ENCODE measurements around the gene DOCK9. TPM values are rescaled to one million over a fixed set of nuclear protein-coding genes. Genes with fewer than 3 reads are reported as not detected.

Gene DOCK9
- polyA plus RNA-seq, 1 donor (not counting 4 experiments of a cell fraction or from before 2014, with no cell fraction given) = 110 TPM

GRCh38 chr13:98782654-98783053 is 195.2 kb downstream of the DOCK9 start:
- no peak for FAIRE-seq
- no peaks in the 10 kb centered on the region for H3K4me1 ChIP-seq (ENCODE audit: control insufficient read depth, extremely low read depth, insufficient read depth, low read length)
- H3K9ac ChIP-seq (ENCODE audit: control insufficient read depth, extremely low read depth, insufficient read depth, low read length) = no peak overlapping the region
- no peaks in the 10 kb centered on the region for H3K9me1 ChIP-seq (ENCODE audit: control insufficient read depth, extremely low read depth, insufficient read depth, low read length)
- H3K36me3 ChIP-seq (ENCODE audit: control insufficient read depth in 2 of 2, extremely low read depth in 1 of 2, insufficient read depth in 2 of 2, low read length in 2 of 2) = no peaks in the 10 kb centered on the region
- DNase-seq (ENCODE audit: low read depth, low spot score) = no peak
- no peaks in the 10 kb centered on the region for H3K9me3 ChIP-seq (ENCODE audit: control insufficient read depth, low read depth, low read length)
- peaks cover 3% of the 10 kb centered on the region for H3K27me3 ChIP-seq (ENCODE audit: control insufficient read depth, extremely low read depth, insufficient read depth, low read length)
- dilution Hi-C loops (cut with MboI; ENCODE audit: extremely low pct_ligation_motif_present, low sequenced_read_pairs) = no loop called here
- TF ChIP-seq CTCF (optimal IDR thresholded peaks at IDR 0.05 in 1 of 3, IDR thresholded peaks at IDR 0.05 in 1 of 3, conservative IDR thresholded peaks at IDR 0.05 in 1 of 3; ENCODE audit: extremely low read depth in 1 of 3, insufficient read depth in 2 of 3, low read length in 3 of 3) = no peak
- no peak for TF ChIP-seq EZH2 (IDR thresholded peaks at IDR 0.05; ENCODE audit: low read length)
- no peak overlapping the region for H3K27ac ChIP-seq (ENCODE audit: control insufficient read depth, insufficient read depth, low read length)
- H4K20me1 ChIP-seq (ENCODE audit: control insufficient read depth, extremely low read depth, insufficient read depth, low read length) = no peaks in the 10 kb centered on the region
- H3K4me2 ChIP-seq (ENCODE audit: control insufficient read depth, extremely low read depth, insufficient read depth, low read depth, low read length) = no peak overlapping the region
- no peak overlapping the region for H2AFZ ChIP-seq (ENCODE audit: control insufficient read depth, low read length)
- H3K79me2 ChIP-seq (ENCODE audit: control insufficient read depth, insufficient read depth, low read length) = no peaks in the 10 kb centered on the region
- no peak overlapping the region for H3K4me3 ChIP-seq (ENCODE audit: control insufficient read depth in 2 of 3, extremely low read depth in 1 of 3, insufficient read depth in 2 of 3, low read depth in 1 of 3, low read length in 3 of 3)

- Histone ChIP-seq H3K9me3 (ENCODE audit: control insufficient read depth, low read depth, low read length) (no peaks in the 10 kb centered on the region), H3K4me3 (ENCODE audit: control insufficient read depth in 2 of 3, extremely low read depth in 1 of 3, insufficient read depth in 2 of 3, low read depth in 1 of 3, low read length in 3 of 3) (no peak overlapping the region), H4K20me1 (ENCODE audit: control insufficient read depth, extremely low read depth, insufficient read depth, low read length) (no peaks in the 10 kb centered on the region), H3K27me3 (ENCODE audit: control insufficient read depth, extremely low read depth, insufficient read depth, low read length) (no peaks in the 10 kb centered on the region), H3K9ac (ENCODE audit: control insufficient read depth, extremely low read depth, insufficient read depth, low read length) (no peak overlapping the region), H3K79me2 (ENCODE audit: control insufficient read depth, insufficient read depth, low read length) (no peaks in the 10 kb centered on the region), H3K27ac (ENCODE audit: control insufficient read depth, insufficient read depth, low read length) (no peak overlapping the region), H3K4me2 (ENCODE audit: control insufficient read depth, extremely low read depth, insufficient read depth, low read depth, low read length) (no peak overlapping the region), H3K4me1 (ENCODE audit: control insufficient read depth, extremely low read depth, insufficient read depth, low read length) (no peaks in the 10 kb centered on the region), H2AFZ (ENCODE audit: control insufficient read depth, low read length) (no peak overlapping the region), H3K36me3 (ENCODE audit: control insufficient read depth in 2 of 2, extremely low read depth in 1 of 2, insufficient read depth in 2 of 2, low read length in 2 of 2) (no peaks in the 10 kb centered on the region), H3K9me1 (ENCODE audit: control insufficient read depth, extremely low read depth, insufficient read depth, low read length) (no peaks in the 10 kb centered on the region)
- no peak for FAIRE-seq
- dilution Hi-C loops (cut with MboI; ENCODE audit: extremely low pct_ligation_motif_present, low sequenced_read_pairs) = no loop called here
- no peak for DNase-seq (ENCODE audit: low read depth, low spot score)
- TF ChIP-seq CTCF (optimal IDR thresholded peaks at IDR 0.05 in 1 of 3, IDR thresholded peaks at IDR 0.05 in 1 of 3, conservative IDR thresholded peaks at IDR 0.05 in 1 of 3; ENCODE audit: extremely low read depth in 1 of 3, insufficient read depth in 2 of 3, low read length in 3 of 3) (no peak), EZH2 (IDR thresholded peaks at IDR 0.05; ENCODE audit: low read length) (no peak)
Measured at GRCh38 chr13:98781905-98782304, 196.0 kb downstream of the DOCK9 start.

All from keratinocyte (primary cell).